NCI-H2081 treated with DMSO at 0.1 percent for 48 hours (cell line): ENCODE results near the gene ZNF423.

ENCODE experiments used
- DNase-seq: peaks from one replicate; lab custom pipeline; 2025; lab: John Stamatoyannopoulos, UW

ZNF423 gene

GRCh38 chr16:49782405-49782804 is 73.5 kb downstream of the ZNF423 start:
- DNase-seq, result no peak

GRCh38 chr16:49781401-49781800 is 74.5 kb downstream of the ZNF423 start:
- DNase-seq, result no peak

DNA sequence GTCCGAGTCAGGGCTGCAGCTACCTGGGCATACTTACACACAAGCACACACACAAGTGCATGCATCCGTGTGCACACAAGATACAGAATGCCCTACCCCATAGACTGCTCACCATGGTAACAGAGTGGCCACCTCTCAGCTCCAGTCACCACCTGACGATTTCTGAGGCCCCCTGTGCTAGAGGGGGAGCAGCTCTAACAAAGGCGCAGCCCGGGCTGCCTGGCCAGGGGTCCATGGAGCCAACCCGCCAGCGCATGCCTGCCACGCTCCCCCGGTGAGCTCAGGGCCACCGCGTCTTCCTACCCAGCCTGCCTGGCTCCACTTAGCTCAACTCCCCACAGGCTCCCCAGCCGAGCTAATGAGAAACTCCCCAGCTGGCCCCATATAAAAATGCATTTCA is 75.5 kb downstream of the ZNF423 start:
- DNase-seq, result no peak

DNA sequence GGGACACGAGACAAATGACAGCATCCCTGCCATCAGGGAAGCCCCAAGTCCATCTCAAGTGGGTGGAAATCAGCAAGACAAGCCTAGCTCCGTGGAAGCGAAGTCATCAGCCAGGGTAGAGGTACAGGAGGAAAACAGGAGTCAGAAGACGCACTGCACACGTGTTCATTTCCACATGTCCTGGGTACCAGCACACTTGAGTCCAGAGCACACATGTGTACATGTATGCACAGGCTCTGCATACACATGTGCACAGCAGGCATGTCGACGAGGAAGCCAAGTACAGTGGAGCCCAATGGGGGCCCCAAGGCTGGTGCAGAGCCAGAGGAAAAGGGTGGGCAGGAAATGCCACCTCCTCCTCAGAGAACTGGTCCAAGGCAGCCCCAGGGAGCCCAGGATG is 75.9 kb downstream of the ZNF423 start:
- DNase-seq, result no peak

- DNase-seq, result no peak
Observed at GRCh38 chr16:49778202-49778930, 77.5 kb downstream of the ZNF423 start.

- DNase-seq, result no peak
Observed at GRCh38 chr16:49776734-49777133, 79.2 kb downstream of the ZNF423 start.

DNA sequence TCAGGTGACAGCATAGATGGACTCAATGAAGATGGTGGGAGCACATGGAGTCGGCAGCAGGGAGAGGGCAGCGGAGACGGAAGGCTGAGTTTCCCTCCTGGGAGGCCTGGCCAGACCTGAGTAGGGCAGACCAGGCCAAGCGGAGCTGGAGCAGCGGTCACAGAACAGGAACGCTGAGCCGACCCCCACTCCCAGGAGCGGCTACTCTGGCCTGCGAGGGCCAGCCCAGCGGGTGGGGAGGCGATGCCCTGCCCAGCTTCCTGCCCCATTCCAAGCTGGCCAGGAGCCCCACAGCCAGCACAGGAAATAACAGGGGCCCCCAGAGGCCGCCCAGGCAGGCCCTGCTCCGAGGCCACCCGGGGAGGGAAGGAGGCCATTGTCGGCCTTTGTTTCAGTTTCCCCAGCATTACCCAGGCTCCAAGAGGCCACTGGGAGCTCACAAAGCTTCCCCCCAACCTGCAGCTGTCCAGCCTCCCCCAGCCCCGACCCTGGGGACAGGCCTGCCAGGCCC is 79.8 kb downstream of the ZNF423 start:
- DNase-seq, result no peak

DNA sequence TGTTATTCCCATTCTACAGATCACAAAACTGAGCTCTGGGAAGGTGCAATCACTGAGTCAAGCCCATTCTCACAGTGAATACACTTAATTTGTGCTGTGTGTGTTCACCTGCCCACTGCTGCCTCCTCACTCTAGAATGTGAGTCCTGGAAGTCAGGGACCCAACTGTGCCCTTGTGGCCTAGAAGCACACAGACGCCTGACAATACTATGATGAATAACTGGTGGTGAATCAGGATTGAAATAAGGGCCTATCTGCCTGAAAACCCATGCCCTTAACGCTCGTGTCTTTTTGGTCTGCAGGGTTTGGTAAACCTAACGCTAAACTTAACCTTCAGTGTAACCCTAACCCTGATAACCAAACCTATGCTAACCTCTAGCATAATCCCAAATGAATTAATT is 80.3 kb downstream of the ZNF423 start:
- no peak for DNase-seq

GRCh38 chr16:49775018-49775417 is 80.9 kb downstream of the ZNF423 start:
- DNase-seq, result no peak

- DNase-seq, result no peak
Observed at GRCh38 chr16:49773534-49774475, 82.1 kb downstream of the ZNF423 start.

- no peak for DNase-seq
Observed at GRCh38 chr16:49767998-49768397, 87.9 kb downstream of the ZNF423 start.

DNA sequence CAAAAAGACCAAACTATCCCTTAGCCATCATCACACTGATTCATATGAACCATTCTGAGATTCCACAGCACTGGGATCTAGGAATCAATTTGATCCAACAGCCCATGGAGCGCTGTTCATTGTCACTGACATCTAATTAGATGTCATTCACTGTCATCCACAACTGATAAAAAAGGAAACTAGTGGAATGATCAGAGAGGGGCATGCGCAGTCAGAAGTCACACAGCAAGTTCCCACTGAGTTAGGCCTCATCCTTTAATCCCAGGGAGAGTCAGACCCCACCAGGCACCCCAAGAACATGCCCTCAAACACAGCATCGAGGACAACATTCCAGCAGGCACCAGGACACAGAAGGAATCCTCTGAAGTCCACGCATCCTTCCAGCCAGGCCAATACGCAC is 88.5 kb downstream of the ZNF423 start:
- DNase-seq, result no peak

- DNase-seq, result no peak
Observed at GRCh38 chr16:49766225-49766624, 89.7 kb downstream of the ZNF423 start.

- DNase-seq, result no peak
Observed at GRCh38 chr16:49763826-49764225, 92.1 kb downstream of the ZNF423 start.

GRCh38 chr16:49760815-49761214 is 95.1 kb downstream of the ZNF423 start:
- no peak for DNase-seq

- DNase-seq, result no peak
Observed at GRCh38 chr16:49757559-49758069, 98.3 kb downstream of the ZNF423 start.

DNA sequence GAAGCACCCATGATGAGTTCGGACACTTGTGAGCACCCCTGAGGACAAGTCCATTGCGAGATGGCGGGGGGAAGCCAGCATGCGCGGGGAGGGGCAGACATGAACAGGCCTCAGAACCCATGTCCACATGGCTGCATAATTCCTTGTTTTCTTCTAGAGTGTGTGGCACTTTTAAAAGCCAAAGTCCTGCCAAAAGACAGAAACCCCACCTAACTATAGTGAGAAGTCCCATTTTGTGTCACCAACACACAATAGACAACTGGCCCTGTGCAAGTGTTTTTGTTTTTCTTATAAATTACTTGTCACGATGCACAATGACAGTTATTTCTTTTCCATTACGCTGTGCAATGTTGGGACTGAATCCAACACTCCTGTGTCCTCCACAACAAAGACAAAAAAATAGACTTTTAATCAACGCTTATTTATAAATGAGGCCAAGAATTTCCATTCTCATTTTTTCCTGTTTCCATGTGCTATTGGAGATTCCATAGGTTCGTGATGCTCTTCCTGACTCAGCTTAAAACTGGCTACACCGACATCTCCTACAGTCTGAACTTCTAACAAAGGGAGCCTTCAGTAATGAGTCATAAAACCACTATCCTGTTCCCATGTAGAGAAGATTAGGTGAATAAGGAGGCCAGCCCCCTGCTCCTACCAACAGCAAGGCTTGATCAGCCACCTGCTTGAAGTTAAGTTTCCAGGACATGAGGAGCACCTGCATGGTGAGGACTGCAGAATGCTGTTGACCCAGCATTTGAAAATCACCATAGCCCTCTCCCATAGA is 98.9 kb downstream of the ZNF423 start:
- DNase-seq, result no peak

DNA sequence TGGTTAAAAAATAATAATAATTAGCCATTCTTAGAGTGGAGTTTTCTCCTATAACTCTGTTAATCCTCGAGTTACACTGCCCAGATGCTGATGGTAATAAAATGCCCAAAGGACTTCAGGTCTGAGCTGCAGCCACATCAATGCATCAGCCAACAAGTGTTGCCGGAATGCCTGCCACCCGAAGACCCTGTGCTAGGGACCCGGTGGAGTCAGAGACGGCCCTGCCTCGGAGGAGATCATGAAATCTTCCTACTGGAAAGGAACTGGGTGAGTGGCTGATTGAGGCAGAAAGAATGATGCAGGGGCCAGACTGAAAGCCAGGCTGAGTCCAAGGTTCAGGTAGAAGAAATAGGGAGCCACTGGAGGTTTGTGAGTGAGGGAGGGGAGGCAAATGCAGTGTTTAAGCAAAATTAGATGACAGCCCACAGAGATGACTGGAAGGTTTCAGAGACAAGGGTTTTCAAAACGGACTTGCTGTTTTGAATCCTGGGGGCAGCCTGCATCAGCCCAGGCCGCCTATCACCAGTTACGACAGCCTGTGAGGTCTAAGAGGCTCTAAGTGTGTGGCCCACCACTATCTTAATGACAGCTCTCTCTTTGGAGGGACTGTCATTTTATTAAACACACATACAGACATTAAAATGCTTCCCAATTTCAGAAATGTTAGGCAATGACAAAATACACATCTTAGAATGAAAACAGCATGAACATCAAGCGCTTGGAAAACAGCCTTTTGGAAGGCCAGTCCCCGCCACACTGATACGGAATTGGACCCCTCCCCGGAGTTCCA is 100.0 kb downstream of the ZNF423 start:
- DNase-seq, result no peak

DNA sequence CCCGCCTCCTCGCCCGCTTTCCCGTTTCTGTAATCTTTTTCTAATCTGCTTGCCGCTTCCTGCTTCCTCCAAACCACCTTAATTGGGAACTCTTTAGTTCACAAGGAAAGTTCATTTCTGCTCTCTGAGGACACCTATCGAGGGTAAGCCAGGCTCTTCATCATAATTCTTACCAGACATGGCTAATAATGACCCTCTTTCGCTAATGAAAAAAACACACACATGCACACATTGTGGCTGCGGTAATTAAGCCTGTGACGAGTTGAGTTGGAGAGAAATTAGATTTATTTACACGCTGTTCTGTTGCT is 100.6 kb downstream of the ZNF423 start:
- no peak for DNase-seq

DNA sequence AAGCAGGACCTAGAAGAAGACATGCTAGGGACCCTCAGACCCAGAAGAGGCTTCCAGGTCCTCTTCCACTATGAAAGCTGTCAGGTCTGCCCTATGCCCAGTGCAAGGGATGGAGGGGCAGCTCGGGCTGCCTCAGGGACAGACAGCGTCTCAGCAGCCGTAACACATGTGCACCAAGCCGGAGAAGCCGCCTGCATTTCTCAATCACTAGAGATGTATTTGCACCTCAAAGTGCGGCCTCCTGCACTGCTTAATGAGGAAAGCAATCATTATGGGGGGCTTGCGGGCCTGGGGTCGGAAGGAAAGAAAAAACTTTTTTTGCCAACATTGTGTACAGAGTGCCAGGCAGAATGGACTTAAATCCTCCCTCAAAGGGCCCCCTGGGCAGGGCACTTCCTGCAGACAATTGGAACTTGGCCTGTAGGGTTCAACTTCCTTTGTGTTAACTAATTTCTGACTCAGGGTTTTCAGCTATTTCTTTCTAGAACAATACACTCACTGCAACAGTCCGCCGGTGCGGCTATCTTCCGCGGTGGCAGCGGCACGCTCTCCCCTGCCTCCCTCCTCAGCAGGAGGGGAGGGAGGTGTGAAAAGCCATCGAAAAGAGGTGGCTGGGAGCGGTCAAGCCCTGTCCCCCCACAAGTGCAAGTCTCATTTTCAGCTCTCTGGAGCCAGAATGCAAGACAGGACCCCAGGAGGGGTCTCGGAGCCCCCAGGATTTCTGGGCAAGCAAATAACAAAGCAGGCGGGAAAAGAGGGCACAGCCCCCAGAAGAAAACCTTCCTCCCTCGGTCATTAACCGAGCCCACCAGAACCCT is 101.2 kb downstream of the ZNF423 start:
- DNase-seq, result no peak
